Epithelial cell of esophagus (primary cell): Measurements from ENCODE around the gene GCC1.
"Not testable (repeated sequence)": the region's sequence is repeated elsewhere in the genome, so short reads cannot be mapped to it uniquely, and the experiment has no call there.

ENCODE experiments used
- DNase-seq: peaks from one replicate; pipeline ENCODE4 v3.0.0; 2010; ENCODE audit warnings: low read depth
- H3K4me3 ChIP-seq: 2 replicates; pipeline ENCODE4 v1.5.1; 2011; ENCODE audit warnings: mild to moderate bottlenecking, low read length, control low read depth
- TF ChIP-seq, protein P1 (sequence below): IDR thresholded peaks from 2 replicates; pipeline ENCODE4 v1.5.1; 2011; ENCODE audit warnings: low read depth, mild to moderate bottlenecking, low read length, control low read depth, inconsistent platforms; ENCODE audit not compliant: insufficient read depth; ENCODE audit errors: missing control alignments

GCC1 gene

GRCh38 chr7:127582361-127582760 is 3.0 kb downstream of the GCC1 start:
- no peak overlapping the region for H3K4me3 ChIP-seq
- TF ChIP-seq, protein P1, sequence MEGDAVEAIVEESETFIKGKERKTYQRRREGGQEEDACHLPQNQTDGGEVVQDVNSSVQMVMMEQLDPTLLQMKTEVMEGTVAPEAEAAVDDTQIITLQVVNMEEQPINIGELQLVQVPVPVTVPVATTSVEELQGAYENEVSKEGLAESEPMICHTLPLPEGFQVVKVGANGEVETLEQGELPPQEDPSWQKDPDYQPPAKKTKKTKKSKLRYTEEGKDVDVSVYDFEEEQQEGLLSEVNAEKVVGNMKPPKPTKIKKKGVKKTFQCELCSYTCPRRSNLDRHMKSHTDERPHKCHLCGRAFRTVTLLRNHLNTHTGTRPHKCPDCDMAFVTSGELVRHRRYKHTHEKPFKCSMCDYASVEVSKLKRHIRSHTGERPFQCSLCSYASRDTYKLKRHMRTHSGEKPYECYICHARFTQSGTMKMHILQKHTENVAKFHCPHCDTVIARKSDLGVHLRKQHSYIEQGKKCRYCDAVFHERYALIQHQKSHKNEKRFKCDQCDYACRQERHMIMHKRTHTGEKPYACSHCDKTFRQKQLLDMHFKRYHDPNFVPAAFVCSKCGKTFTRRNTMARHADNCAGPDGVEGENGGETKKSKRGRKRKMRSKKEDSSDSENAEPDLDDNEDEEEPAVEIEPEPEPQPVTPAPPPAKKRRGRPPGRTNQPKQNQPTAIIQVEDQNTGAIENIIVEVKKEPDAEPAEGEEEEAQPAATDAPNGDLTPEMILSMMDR = no peak
- no peak for DNase-seq

GRCh38 chr7:127581716-127582115 is 3.7 kb downstream of the GCC1 start:
- TF ChIP-seq, protein P1 = no peak
- DNase-seq = no peak

GRCh38 chr7:127580612-127581011 is 4.8 kb downstream of the GCC1 start:
- no peak for DNase-seq
- no peak overlapping the region for H3K4me3 ChIP-seq
- TF ChIP-seq, protein P1 = no peak

More at GRCh38 chr7:127581716-127582115, 3.7 kb downstream of the GCC1 start:
- no peak overlapping the region for H3K4me3 ChIP-seq

- DNase-seq = no peak
- H3K4me3 ChIP-seq = no peak overlapping the region
- TF ChIP-seq, protein P1 = no peak
Observed at GRCh38 chr7:127578711-127579275, 6.6 kb downstream of the GCC1 start.

DNA sequence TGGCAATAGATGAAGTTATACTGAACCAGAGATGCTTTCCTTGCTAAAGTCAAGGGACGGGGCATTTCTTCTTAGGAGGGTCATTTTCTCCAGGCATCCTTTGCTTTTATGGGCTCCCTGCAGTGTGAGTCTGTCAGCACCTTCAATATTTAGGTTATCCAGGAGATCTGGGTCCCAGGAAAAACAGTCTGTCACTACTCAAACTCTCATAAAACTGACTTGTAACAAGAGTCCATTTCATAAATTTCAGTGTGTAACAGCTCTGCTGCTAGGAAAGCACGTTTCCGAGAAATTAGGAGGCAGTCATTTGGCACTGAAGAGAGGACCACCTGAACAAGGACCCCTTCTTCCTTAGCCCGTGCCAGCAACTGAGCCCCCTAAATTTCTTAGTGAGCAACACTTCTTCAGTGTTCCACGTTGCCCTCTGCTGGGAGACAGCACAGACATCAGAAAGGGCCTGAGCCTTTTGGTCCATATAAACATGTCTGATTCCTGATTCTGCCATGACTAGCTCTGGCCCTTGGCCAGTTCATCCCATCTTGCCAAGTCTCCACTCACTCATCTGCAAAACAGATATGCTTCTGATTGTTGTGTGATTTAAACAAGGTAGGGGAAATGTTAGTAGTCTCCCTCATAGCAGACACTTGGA is 7.2 kb downstream of the GCC1 start:
- no peak overlapping the region for H3K4me3 ChIP-seq
- TF ChIP-seq, protein P1 = peak; percentile 11
- no peak for DNase-seq

DNA sequence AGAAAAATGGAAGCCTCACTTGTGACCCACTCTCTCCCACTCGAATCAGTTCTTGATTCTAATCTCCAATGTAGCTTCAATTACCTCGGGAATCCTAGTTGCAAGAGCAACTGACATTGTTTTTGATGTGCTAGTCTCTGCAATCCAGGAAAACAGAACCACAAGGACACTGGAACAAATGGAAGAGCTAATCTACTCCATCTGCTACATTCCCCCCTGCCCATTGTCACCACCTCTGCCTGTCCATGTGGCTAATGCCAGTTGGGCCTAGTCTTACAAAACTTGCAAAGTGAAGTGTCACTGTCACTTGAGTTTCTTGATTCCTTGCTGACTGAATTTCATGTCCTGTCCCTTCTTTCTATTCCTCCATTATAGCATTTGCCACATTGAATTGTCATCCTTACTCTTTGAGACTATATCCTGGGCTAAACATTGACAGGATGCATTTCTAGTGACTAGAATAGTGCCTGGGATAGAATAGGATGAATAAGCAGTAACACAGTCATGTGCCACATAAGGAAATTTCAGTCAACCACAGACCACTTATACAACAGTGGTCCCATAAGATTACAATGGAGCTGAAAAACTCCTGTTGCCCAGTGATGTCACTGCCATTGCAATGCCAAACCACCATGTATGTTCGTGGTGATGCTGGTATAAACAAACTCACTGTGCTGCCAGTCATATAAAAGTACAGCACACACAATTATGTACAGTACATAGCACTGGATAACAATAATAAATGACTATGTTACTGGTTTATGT is 13.5 kb downstream of the GCC1 start:
- TF ChIP-seq, protein P1 = no peak
- no peak overlapping the region for H3K4me3 ChIP-seq
- DNase-seq = no peak

DNA sequence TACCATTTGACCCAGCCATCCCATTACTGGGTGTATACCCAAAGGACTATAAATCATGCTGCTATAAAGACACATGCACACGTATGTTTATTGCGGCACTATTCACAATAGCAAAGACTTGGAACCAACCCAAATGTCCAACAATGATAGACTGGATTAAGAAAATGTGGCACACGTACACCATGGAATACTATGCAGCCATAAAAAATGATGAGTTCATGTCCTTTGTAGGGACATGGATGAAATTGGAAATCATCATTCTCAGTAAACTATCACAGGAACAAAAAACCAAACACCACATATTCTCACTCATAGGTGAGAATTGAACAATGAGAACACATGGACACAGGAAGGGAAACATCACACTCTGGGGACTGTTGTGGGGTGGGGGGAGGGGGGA is 17.4 kb downstream of the GCC1 start:
- H3K4me3 ChIP-seq, DNase-seq: not testable (repeated sequence)
